Tibial artery (tissue), 4 donors: ENCODE data around the gene MYH3.

ENCODE experiments used
- DNase-seq, 2 donors: peaks; one replicate each; pipeline ENCODE4 v3.0.0-alpha.2; 2019
- H3K27ac ChIP-seq, 2 donors: fragments of 200-600 bp; sonication (generic) in 1 of 2; 1 replicate in 1 of 2; 2 replicates in 1 of 2; pipeline ENCODE4 v1.5.1; 2018 to 2019; ENCODE audit warnings: mild to moderate bottlenecking in 1 of 2
- H3K27me3 ChIP-seq, 2 donors: fragments of 200-600 bp; sonication (generic) in 1 of 2; one replicate each; pipeline versions ENCODE4 v1.5.1 to v1.6.0; 2016 to 2019
- H3K36me3 ChIP-seq, 3 donors: fragments of 200-600 bp; sonication (generic) in 2 of 3; one replicate each; pipeline ENCODE4 v1.5.1; 2016 to 2019; ENCODE audit warnings: mild to moderate bottlenecking in 2 of 3
- H3K4me1 ChIP-seq, 4 donors: fragments of 200-600 bp; sonication (generic) in 2 of 4; 1 replicate in 3 of 4; 2 replicates in 1 of 4; pipeline ENCODE4 v1.5.1; 2016 to 2019
- H3K4me3 ChIP-seq, 2 donors: fragments of 200-600 bp; sonication (generic) in 1 of 2; 1 replicate in 1 of 2; 2 replicates in 1 of 2; pipeline ENCODE4 v1.5.1; 2018 to 2019; ENCODE audit warnings: mild to moderate bottlenecking in 2 of 2
- H3K9me3 ChIP-seq, 3 donors: fragments of 200-600 bp; sonication (generic) in 1 of 3; one replicate each; pipeline ENCODE4 v1.5.1; 2016 to 2019
- CTCF ChIP-seq, 2 experiments: fragments of 200-600 bp in 1 of 2; fragments of 450-650 bp in 1 of 2; IDR thresholded peaks; one replicate each; pipeline ENCODE4 v1.5.1; 2017 to 2019; ENCODE audit warnings: antibody characterized with exemption in 2 of 2, mild to moderate bottlenecking in 1 of 2, moderate library complexity in 1 of 2
- intact Hi-C: fragments of 100-400 bp; cut with DNase I; formaldehyde crosslinking; loops from one replicate; pipeline ENCODE4 v1.15.0; 2023; ENCODE audit warnings: low total_unique reads

The MYH3 gene

DNA sequence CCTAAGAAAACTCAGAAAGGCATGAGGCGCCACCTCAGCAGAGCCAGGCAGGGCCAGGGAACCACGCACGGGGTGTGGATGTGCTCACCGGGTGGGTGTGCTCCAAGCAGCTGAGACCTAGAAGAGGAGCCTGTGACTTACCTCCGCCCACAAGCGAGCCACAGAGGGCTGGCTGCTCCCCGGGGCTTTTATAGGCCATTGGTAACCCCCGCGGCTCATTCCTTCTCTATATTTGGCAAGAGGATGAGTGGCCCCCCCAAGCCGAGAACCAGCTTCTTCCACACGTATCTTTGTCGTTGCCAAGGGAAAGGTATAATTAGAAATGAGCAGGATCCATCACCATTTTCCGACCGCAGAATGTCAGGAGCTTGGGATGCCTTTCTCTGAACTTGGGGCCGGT lies at the start of gene MYH3:
Gene MYH3 (minus strand): TSS at position 162 of the 400 bp plus-strand sequence. CDS start 2,245 bp downstream, outside the sequence.
- intact Hi-C loops = no loop called here
- Histone ChIP-seq H3K4me1 (no peaks in the 10 kb centered on the region), H3K9me3 (no peaks in the 10 kb centered on the region), H3K27ac (no peak within 1 kb of the TSS), H3K36me3 (peaks cover 0 to 38% (median 0%) of the 10 kb centered on the region in 3 donors), H3K4me3 (no peak within 1 kb of the TSS), H3K27me3 (no peaks in the 10 kb centered on the region)
- TF ChIP-seq CTCF (IDR thresholded peaks at IDR 0.05) = no peak
- no peak for DNase-seq

DNA sequence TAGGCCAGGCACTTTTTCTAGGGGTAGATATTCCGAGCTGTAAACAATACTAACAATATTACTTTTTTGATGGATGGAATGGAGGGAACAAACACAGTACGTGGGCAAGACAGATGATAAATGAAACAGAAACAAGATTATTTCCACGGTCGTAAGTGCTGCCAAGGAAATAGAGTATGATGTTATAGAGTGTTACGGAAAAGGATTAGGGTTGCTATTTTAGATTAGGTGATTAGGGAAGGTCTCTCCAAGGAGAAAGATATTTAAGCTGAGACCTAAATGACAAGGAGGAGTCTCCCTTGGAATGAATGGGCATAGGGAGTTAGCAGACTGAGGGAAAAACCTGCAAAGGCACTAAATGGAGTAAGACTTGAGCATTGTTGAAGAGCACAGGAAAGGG lies 48.6 kb upstream of the MYH3 start:
- H3K4me3 ChIP-seq = no peak overlapping the region
- H3K27me3 ChIP-seq = no peaks in the 10 kb centered on the region
- H3K4me1 ChIP-seq = peaks cover 0 to 11% (median 3%) of the 10 kb centered on the region in 4 donors
- DNase-seq = no peak
- TF ChIP-seq CTCF (IDR thresholded peaks at IDR 0.05) = no peak
- H3K36me3 ChIP-seq = peaks cover 48 to 58% (median 48%) of the 10 kb centered on the region in 3 donors
- H3K27ac ChIP-seq = no peak overlapping the region
- no peaks in the 10 kb centered on the region for H3K9me3 ChIP-seq
- intact Hi-C loops = no loop called here

DNA sequence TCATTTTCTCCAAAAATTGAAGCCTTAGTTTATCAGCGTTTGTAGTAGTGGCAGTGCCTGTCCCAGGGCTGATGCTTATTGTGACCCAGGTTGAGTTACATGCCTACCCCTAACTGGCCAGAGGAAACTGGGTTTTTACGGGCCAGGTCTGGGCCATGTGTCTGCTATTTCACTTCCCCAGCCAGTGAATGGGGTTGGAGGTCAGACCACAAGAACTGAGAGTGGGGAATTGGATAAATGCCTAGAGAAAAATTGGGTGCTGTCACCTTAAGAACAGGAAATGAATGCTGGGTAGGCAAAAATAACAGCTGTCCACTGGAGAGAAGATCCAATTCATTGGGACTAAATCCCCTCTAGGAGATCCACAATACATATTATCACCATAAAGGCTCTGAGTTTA lies 45.5 kb upstream of the MYH3 start:
- Histone ChIP-seq H3K4me3 (no peak overlapping the region), H3K36me3 (peaks cover 26 to 29% (median 27%) of the 10 kb centered on the region in 3 donors)
- TF ChIP-seq CTCF (IDR thresholded peaks at IDR 0.05) = no peak

GRCh38 chr17:10699856-10700255 lies 42.7 kb upstream of the MYH3 start:
- H3K27ac ChIP-seq = peak overlapping the region; percentile 1 to 7
- intact Hi-C loops = loop anchor here (5.0 kb wide), 1 partner anchor 53 kb away; no protein-coding TSS in a partner anchor
- peaks cover 2 to 9% (median 5%) of the 10 kb centered on the region in 3 donors for H3K36me3 ChIP-seq
- no peak for DNase-seq
- H3K4me1 ChIP-seq = peaks cover 0 to 50% (median 24%) of the 10 kb centered on the region in 4 donors
- TF ChIP-seq CTCF (IDR thresholded peaks at IDR 0.05) = no peak
- no peaks in the 10 kb centered on the region for H3K9me3 ChIP-seq
- H3K4me3 ChIP-seq = no peak overlapping the region
- H3K27me3 ChIP-seq = no peaks in the 10 kb centered on the region

More for the DNA sequence above, 45.5 kb upstream of the MYH3 start:
- Histone ChIP-seq H3K27me3 (no peaks in the 10 kb centered on the region), H3K9me3 (no peaks in the 10 kb centered on the region), H3K27ac (no peak overlapping the region), H3K4me1 (peaks cover 0 to 31% (median 15%) of the 10 kb centered on the region in 4 donors)
- DNase-seq = no peak
- intact Hi-C loops = no loop called here

DNA sequence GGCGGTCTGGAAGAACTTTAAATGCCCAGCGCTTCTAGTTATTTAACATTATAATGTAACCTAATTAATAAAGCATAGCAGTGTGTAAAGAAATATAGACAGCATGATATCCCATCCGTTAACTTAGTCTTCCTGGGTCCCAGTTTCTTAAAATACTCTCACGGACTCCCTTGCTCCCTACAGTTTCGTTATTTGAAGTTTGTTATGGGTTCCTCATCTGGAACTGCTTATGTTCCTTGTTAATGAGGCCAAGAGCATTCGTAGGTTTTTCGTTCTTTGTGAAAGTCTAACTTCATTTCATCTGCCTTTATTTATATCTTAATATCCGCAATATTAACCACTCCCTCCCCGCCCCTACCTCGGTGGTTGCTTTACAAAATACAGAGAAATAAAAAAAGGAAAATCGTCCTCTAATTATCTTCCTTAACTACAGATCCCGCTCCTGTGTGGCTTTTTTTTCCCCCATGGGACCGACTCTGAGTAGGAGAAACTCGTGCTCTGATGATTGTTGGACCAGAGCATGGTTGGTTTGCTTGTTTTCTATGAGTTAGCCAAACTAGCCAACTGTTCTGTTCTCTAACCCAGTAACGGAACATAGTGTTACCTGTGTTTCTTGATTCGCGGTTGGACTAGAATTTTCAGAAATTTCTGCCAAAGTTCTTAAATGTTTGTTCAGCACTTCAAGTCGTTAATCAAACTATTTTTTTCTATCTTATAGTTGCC lies 41.1 kb upstream of the MYH3 start:
- intact Hi-C loops = loop anchor here (5.0 kb wide), 1 partner anchor 51 kb away; no protein-coding TSS in a partner anchor
- H3K9me3 ChIP-seq = no peaks in the 10 kb centered on the region
- H3K27me3 ChIP-seq = no peaks in the 10 kb centered on the region
- peak overlapping the region; percentile 94 to 95 for H3K4me3 ChIP-seq
- peaks cover 4 to 21% (median 4%) of the 10 kb centered on the region in 3 donors for H3K36me3 ChIP-seq
- peak in 1 of 2 donors; percentile 33 for DNase-seq
- H3K4me1 ChIP-seq = peaks cover 0 to 50% (median 24%) of the 10 kb centered on the region in 4 donors
- peak overlapping the region; percentile 96 to 98 for H3K27ac ChIP-seq
- no peak for TF ChIP-seq CTCF (IDR thresholded peaks at IDR 0.05)
